Ovary (tissue), 9 donors: ENCODE results near the gene ARHGEF39. TPM values are rescaled to one million over a fixed set of nuclear protein-coding genes. Genes with fewer than 3 reads are reported as not detected.
A peak's percentile ranks its signal among the peaks of the same experiment; 100 is the strongest.

Experiments used
- DNase-seq, 5 donors: peaks; one replicate each; pipeline ENCODE4 v3.0.0-alpha.2; 2019 to 2020
- H3K27ac ChIP-seq, 2 donors: fragments of 200-600 bp; one replicate each; pipeline versions ENCODE4 v1.5.1 to v1.8.0; 2019 to 2022
- H3K27me3 ChIP-seq: fragments of 200-600 bp; one replicate; pipeline ENCODE4 v1.8.0; 2022
- H3K36me3 ChIP-seq: fragments of 200-600 bp; sonication (generic); one replicate; pipeline ENCODE4 v1.5.1; 2019
- H3K4me1 ChIP-seq: one replicate; pipeline ENCODE4 v1.8.1; 2013; ENCODE audit warnings: mild to moderate bottlenecking, moderate library complexity; ENCODE audit not compliant: insufficient read depth
- H3K4me3 ChIP-seq: fragments of 200-600 bp; sonication (generic); one replicate; pipeline ENCODE4 v1.5.1; 2017
- H3K9me3 ChIP-seq, 2 donors: fragments of 200-600 bp in 1 of 2; sonication (generic) in 1 of 2; one replicate each; pipeline versions ENCODE4 v1.5.1 to v1.8.1; 2013 to 2019; ENCODE audit warnings: mild to moderate bottlenecking in 1 of 2, moderate library complexity in 1 of 2
- EP300 ChIP-seq: sonication (generic); formaldehyde crosslinking; IDR thresholded peaks from one replicate; pipeline ENCODE4 v1.6.1; 2017; ENCODE audit warnings: antibody characterized with exemption
- POLR2A ChIP-seq: fragments of 450-650 bp; IDR thresholded peaks from one replicate; pipeline ENCODE4 v1.6.1; 2017; ENCODE audit warnings: antibody characterized with exemption, mild to moderate bottlenecking, moderate library complexity
- WGBS, 3 donors: extraction: QIAGEN DNeasy Blood & Tissue Kit in 1 of 3; methylation state at CpG; one replicate each; pipeline versions ENCODE4 v1.1.5 to v1.1.7; 2013 to 2017; 5-methylcytosine and 5-hydroxymethylcytosine counted together
- intact Hi-C, 4 donors: fragments of 100-400 bp; cut with DNase I; formaldehyde crosslinking; loops; one replicate each; pipeline versions ENCODE4 v1.11.0 to v1.15.1; 2022 to 2023
- polyA plus RNA-seq, 2 donors: library from polyadenylated mRNA; stranded (reverse); fragments of 200-250 nt in 1 of 2; fragments of 350-450 nt in 1 of 2; fragmentation: Illumina TruSeq in 1 of 2; extraction: RNeasy Lipid Tissue Mini Kit (QIAGEN cat#74804) in 1 of 2; gene quantifications; one replicate each; pipeline ENCODE4 v1.2.3, GENCODE V29; 2013 to 2014
- total RNA-seq, 7 donors: library from RNA; depleted of rRNA in 2 of 7; stranded (reverse); fragments of >200 nt in 2 of 7; fragmentation: NEBNext Ultra II Directional in 3 of 7; extraction: Animal tissue kit (Norgen Biotek cat#: 25700) in 3 of 7; gene quantifications; one replicate each; pipeline versions ENCODE4 v1.1.0 to v1.2.4, GENCODE V29; 2016 to 2023
- TF ChIP-seq, protein P1 (sequence below), 3 donors: fragments of 450-650 bp in 2 of 3; fragments of 200-600 bp in 1 of 3; IDR thresholded peaks; one replicate each; pipeline versions ENCODE4 v1.5.1 to v1.8.0; 2016 to 2022; ENCODE audit warnings: antibody characterized with exemption in 3 of 3, mild to moderate bottlenecking in 1 of 3
- donor health status: DM: no; HTN: no; CAD: no; lungs with moderate emphysema.
- donor health status: DM: no; HTN: no; CAD: no.
- donor health status: Bipolar disorder and iron deficiency.
- donor health status: DM: yes; HTN: yes; CAD: no.
- donor health status: DM: no; HTN: no; CAD: no.
- donor health status: DM: yes; HTN: yes; CAD: no.

Gene ARHGEF39
- total and polyA plus RNA-seq, 9 donors, result 0.17 to 1.4 (median 0.52) TPM

DNA sequence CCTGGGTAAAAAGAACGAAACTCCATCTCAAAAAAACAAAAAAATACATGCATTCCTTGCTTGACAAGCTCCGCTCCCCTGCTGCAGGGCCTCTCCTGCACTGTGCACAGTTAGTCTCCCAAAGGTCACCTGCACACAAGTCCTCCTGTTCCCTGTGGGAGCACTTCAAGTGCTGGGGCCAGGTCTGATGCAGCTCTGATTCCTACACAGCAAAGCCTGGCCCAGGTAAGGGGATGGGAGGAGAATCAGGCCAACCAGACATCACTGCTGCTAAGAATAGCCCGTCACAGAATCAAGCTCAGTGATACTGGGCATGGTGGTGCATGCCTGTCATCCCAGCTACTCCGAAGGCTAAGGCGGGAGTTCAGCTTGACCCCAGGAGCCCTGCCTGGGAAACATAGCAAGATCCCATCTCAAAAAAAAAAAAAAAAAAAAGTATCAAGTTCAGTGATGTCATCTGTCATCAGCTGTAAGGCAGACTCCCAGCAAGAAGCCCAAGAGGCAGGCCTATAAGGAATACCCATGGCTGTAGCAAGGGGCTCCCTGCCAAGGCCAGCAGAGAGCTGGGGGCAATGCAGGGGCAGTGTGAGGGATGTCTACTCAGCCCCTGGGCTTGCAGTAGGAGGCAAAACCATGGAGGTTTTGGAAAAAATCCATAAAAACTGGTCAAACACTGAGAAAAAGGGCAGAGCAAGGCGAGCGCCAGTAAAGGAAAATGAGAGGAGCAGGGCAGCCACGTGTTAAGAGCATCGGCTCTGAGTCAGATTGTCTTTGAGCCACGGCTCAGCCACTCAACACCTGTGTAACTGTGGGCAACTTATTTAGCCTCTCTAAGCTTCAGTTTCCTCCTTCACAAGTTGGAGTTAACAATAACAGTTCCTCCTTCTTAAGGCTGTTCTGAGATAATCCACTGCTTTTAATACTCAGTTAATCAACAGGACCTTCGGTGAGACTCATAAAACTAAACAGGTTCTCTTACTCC lies 21.5 kb upstream of the ARHGEF39 start:
- Histone ChIP-seq H3K36me3 (no peaks in the 10 kb centered on the region), H3K27ac (peak overlapping the region in 1 of 2 donors; percentile 50), H3K4me3 (peak overlapping the region; percentile 66), H3K9me3 (no peaks in the 10 kb centered on the region), H3K27me3 (no peaks in the 10 kb centered on the region), H3K4me1 (peaks cover 15% of the 10 kb centered on the region)
- DNase-seq, result no peak
- TF ChIP-seq POLR2A (no peak), EP300 (no peak)
- TF ChIP-seq, protein P1, sequence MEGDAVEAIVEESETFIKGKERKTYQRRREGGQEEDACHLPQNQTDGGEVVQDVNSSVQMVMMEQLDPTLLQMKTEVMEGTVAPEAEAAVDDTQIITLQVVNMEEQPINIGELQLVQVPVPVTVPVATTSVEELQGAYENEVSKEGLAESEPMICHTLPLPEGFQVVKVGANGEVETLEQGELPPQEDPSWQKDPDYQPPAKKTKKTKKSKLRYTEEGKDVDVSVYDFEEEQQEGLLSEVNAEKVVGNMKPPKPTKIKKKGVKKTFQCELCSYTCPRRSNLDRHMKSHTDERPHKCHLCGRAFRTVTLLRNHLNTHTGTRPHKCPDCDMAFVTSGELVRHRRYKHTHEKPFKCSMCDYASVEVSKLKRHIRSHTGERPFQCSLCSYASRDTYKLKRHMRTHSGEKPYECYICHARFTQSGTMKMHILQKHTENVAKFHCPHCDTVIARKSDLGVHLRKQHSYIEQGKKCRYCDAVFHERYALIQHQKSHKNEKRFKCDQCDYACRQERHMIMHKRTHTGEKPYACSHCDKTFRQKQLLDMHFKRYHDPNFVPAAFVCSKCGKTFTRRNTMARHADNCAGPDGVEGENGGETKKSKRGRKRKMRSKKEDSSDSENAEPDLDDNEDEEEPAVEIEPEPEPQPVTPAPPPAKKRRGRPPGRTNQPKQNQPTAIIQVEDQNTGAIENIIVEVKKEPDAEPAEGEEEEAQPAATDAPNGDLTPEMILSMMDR (IDR thresholded peaks at IDR 0.05), result no peak
- intact Hi-C loops, result no loop called here
- WGBS, 3 donors, result 28 to 41% (median 35%) methylated on average over 11 of the region's 11 CpGs

DNA sequence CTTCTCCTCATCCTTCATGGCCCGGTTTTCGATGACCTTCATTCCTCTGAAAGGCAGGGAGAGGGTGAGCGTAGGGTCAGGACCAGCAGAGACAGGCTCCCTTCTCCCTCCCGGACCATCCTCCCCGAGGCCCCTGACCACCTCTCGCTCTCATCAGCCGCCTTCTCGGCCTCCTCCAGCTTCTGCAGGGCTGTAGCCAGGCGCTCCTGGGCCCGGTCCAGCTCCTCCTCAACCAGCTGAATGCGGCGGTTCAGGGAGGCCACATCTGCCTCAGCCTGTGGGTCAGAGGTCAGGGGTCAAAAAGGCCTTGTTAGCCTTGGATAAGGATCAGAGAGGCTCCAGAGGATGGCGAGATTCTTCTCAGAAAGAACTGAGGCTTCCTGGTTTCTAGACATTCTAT lies 20.5 kb upstream of the ARHGEF39 start:
- Histone ChIP-seq H3K9me3 (no peaks in the 10 kb centered on the region), H3K36me3 (no peaks in the 10 kb centered on the region), H3K27ac (no peak overlapping the region), H3K27me3 (no peaks in the 10 kb centered on the region), H3K4me3 (no peak overlapping the region), H3K4me1 (peaks cover 17% of the 10 kb centered on the region)
- intact Hi-C loops, result no loop called here
- no peak for DNase-seq
- WGBS, 3 donors, result 38 to 46% (median 44%) methylated on average over 13 of the region's 13 CpGs
- TF ChIP-seq, protein P1 (IDR thresholded peaks at IDR 0.05), result no peak
- TF ChIP-seq POLR2A (no peak), EP300 (no peak)

DNA sequence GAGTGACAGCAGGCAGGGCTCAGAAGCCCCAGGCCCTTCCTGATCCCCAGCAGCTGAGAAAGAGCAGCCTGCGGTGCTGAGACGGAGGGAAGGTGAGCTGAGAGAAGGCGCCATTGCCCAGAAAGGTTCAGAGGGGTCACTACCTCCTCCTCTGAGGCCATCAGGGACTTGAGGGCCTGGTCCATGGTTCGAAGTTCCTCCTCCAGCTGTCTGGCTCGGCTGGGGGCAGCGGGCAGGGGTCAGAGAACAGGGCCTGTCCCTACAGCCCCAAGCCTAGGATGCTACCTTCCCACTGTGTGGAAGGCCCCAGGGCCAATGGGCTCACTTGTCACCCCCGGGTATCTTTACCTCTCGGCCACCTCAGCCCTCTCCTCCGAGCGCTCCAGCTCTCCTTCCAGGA lies 19.9 kb upstream of the ARHGEF39 start:
- peaks cover 18% of the 10 kb centered on the region for H3K4me1 ChIP-seq
- H3K27ac ChIP-seq, result no peak overlapping the region
- 83 to 93% (median 90%) methylated on average over 10 of the region's 10 CpGs for whole genome bisulfite sequencing, 3 donors
- no peaks in the 10 kb centered on the region for H3K36me3 ChIP-seq
- TF ChIP-seq EP300, result no peak
- TF ChIP-seq, protein P1 (IDR thresholded peaks at IDR 0.05), result no peak
- TF ChIP-seq POLR2A, result no peak
- intact Hi-C loops, result no loop called here
- H3K27me3 ChIP-seq, result no peaks in the 10 kb centered on the region
- no peak overlapping the region for H3K4me3 ChIP-seq
- no peaks in the 10 kb centered on the region for H3K9me3 ChIP-seq
- no peak for DNase-seq

DNA sequence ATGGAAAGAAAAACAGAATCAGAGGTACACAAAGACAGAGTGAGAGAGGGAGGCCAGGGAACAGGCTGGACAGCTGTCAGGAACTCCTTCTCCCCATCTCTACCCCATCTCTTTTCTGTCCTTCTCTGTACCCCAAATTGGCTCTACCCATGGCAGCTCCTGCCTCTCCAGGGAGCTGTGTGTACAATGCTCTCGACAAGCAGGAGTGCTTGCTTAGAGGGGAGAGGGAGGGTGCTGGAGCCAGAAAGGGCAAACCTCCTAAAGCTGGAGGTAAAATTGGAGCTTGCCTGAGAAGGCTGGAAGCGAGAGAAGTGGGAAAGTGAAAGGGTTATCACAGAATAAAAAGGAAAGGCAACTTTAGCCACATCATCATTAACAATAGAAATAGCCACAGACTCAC lies 18.3 kb upstream of the ARHGEF39 start:
- TF ChIP-seq, protein P1 (IDR thresholded peaks at IDR 0.05), result no peak
- TF ChIP-seq POLR2A, result no peak
- TF ChIP-seq EP300, result no peak
- Histone ChIP-seq H3K4me3 (no peak overlapping the region), H3K27ac (no peak overlapping the region), H3K36me3 (no peaks in the 10 kb centered on the region), H3K9me3 (no peaks in the 10 kb centered on the region), H3K4me1 (peaks cover 13% of the 10 kb centered on the region), H3K27me3 (no peaks in the 10 kb centered on the region)
- 49 to 56% (median 56%) methylated on average over 2 of the region's 2 CpGs for WGBS, 3 donors
- intact Hi-C loops, result no loop called here
- DNase-seq, result no peak
